ENCODE data around the gene CDH23. TPM values are rescaled to one million over a fixed set of nuclear protein-coding genes. Genes with fewer than 3 reads are reported as not detected.

CDH23 gene
- total RNA-seq, 1 experiment from 2014 or later = not detected

GRCh38 chr10:71462062-71462935 is 65.6 kb downstream of the CDH23 start:
- Histone ChIP-seq H3K27ac (ENCODE audit: low read length) (no peak overlapping the region), H3K27me3 (ENCODE audit: low read length) (peaks cover 36% of the 10 kb centered on the region), H3K9me2 (replicated peaks; ENCODE audit: low read length) (no peaks in the 10 kb centered on the region), H3K4me2 (ENCODE audit: low read length) (no peak overlapping the region), H3K4me1 (ENCODE audit: insufficient read depth, low read length) (no peaks in the 10 kb centered on the region), H3K9ac (ENCODE audit: low read length) (no peak overlapping the region), H3K9me3 (ENCODE audit: low read length) (no peaks in the 10 kb centered on the region), H3K4me3 (ENCODE audit: low read length) (no peak overlapping the region), H2AFZ (ENCODE audit: low read length) (no peak overlapping the region), H4K20me1 (ENCODE audit: low read length) (no peaks in the 10 kb centered on the region), H3K36me3 (ENCODE audit: low read depth, low read length) (no peaks in the 10 kb centered on the region), H3F3A (ENCODE audit: low read length, unreplicated experiment) (no peaks in the 10 kb centered on the region), H3K79me2 (ENCODE audit: low read length) (no peaks in the 10 kb centered on the region)
- ATAC-seq (no peak), DNase-seq (no peak)
- ChIA-PET POLR2A (ENCODE audit: unreplicated experiment) (no interaction called here), CTCF (no interaction called here)
- intact Hi-C loops (cut with micrococcal nuclease) = no loop called here
- no TSS peak for BruUV-seq (replicated peaks)
- TF ChIP-seq EZH2 (IDR thresholded peaks at IDR 0.05; ENCODE audit: low read length, unreplicated experiment) (no peak), EZH2phosphoT487 (IDR thresholded peaks at IDR 0.05; ENCODE audit: borderline replicate concordance, low read length) (no peak)
- TF ChIP-seq, protein P1, sequence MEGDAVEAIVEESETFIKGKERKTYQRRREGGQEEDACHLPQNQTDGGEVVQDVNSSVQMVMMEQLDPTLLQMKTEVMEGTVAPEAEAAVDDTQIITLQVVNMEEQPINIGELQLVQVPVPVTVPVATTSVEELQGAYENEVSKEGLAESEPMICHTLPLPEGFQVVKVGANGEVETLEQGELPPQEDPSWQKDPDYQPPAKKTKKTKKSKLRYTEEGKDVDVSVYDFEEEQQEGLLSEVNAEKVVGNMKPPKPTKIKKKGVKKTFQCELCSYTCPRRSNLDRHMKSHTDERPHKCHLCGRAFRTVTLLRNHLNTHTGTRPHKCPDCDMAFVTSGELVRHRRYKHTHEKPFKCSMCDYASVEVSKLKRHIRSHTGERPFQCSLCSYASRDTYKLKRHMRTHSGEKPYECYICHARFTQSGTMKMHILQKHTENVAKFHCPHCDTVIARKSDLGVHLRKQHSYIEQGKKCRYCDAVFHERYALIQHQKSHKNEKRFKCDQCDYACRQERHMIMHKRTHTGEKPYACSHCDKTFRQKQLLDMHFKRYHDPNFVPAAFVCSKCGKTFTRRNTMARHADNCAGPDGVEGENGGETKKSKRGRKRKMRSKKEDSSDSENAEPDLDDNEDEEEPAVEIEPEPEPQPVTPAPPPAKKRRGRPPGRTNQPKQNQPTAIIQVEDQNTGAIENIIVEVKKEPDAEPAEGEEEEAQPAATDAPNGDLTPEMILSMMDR (conservative IDR thresholded peaks at IDR 0.05; ENCODE audit: low read depth, low read length) = no peak

- Histone ChIP-seq H2AFZ (ENCODE audit: low read length) (no peak overlapping the region), H3K4me1 (ENCODE audit: insufficient read depth, low read length) (no peaks in the 10 kb centered on the region), H3K9me3 (ENCODE audit: low read length) (no peaks in the 10 kb centered on the region), H4K20me1 (ENCODE audit: low read length) (no peaks in the 10 kb centered on the region), H3K4me2 (ENCODE audit: low read length) (no peak overlapping the region), H3K36me3 (ENCODE audit: low read depth, low read length) (no peaks in the 10 kb centered on the region), H3K9me2 (replicated peaks; ENCODE audit: low read length) (no peaks in the 10 kb centered on the region), H3K79me2 (ENCODE audit: low read length) (no peaks in the 10 kb centered on the region), H3K27me3 (ENCODE audit: low read length) (peaks cover 28% of the 10 kb centered on the region), H3K9ac (ENCODE audit: low read length) (no peak overlapping the region), H3K4me3 (ENCODE audit: low read length) (no peak overlapping the region), H3F3A (ENCODE audit: low read length, unreplicated experiment) (no peaks in the 10 kb centered on the region), H3K27ac (ENCODE audit: low read length) (no peak overlapping the region)
- intact Hi-C loops (cut with micrococcal nuclease) = no loop called here
- BruUV-seq (replicated peaks) = no TSS peak
- ChIA-PET POLR2A (ENCODE audit: unreplicated experiment) (no interaction called here), CTCF (no interaction called here)
- TF ChIP-seq EZH2phosphoT487 (IDR thresholded peaks at IDR 0.05; ENCODE audit: borderline replicate concordance, low read length) (no peak), EZH2 (IDR thresholded peaks at IDR 0.05; ENCODE audit: low read length, unreplicated experiment) (no peak)
- TF ChIP-seq, protein P1 (conservative IDR thresholded peaks at IDR 0.05; ENCODE audit: low read depth, low read length) = no peak
- ATAC-seq (no peak), DNase-seq (no peak)
These were observed 66.4 kb downstream of the CDH23 start for GRCh38 chr10:71463111-71463510.

DNA sequence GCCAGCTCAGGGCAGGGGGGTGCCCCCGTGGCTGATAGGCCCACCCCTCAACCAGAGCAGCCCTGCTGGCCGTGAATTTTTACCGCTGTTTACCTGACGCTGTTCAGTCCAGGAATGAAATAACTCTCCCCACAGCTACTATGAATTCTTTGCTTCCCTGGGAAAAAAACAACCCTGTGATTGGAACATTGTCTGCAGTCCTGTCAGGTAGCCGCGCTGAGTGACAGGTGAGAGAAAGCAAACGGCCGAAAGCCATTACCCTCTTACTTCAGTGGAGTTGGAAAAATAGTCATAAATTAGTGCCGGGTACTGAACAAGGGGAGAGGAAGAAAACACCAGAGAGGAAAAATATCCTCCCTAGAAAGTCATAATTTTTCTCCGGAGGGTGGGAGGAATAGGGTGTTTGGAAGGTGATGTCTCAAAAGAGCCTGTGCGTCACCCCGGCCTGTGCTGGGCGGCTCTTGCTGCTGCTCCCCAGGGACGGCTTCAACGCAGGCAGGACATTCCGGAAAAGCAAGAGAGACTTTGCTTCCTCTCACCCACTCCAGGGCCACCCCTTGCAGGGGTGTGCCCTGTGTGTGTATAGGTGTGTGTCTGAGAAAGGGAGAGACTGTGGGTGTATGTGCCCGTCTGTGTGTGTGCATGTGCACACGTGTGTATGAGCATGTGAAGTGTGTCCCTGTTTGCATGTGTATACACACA is 69.0 kb downstream of the CDH23 start:
- Histone ChIP-seq H3K36me3 (ENCODE audit: low read depth, low read length) (no peaks in the 10 kb centered on the region), H3K4me3 (ENCODE audit: low read length) (no peak overlapping the region), H3F3A (ENCODE audit: low read length, unreplicated experiment) (no peaks in the 10 kb centered on the region), H2AFZ (ENCODE audit: low read length) (no peak overlapping the region), H3K9ac (ENCODE audit: low read length) (no peak overlapping the region), H3K9me3 (ENCODE audit: low read length) (no peaks in the 10 kb centered on the region), H3K27me3 (ENCODE audit: low read length) (peaks cover 14% of the 10 kb centered on the region), H3K9me2 (replicated peaks; ENCODE audit: low read length) (no peaks in the 10 kb centered on the region), H3K4me1 (ENCODE audit: insufficient read depth, low read length) (no peaks in the 10 kb centered on the region), H3K79me2 (ENCODE audit: low read length) (no peaks in the 10 kb centered on the region), H4K20me1 (ENCODE audit: low read length) (no peaks in the 10 kb centered on the region), H3K4me2 (ENCODE audit: low read length) (no peak overlapping the region), H3K27ac (ENCODE audit: low read length) (no peak overlapping the region)
- intact Hi-C loops (cut with micrococcal nuclease) = no loop called here
- DNase-seq = no peak
- ATAC-seq = no peak
- ChIA-PET POLR2A (ENCODE audit: unreplicated experiment) (no interaction called here), CTCF (no interaction called here)
- TF ChIP-seq EZH2 (IDR thresholded peaks at IDR 0.05; ENCODE audit: low read length, unreplicated experiment) (no peak), EZH2phosphoT487 (IDR thresholded peaks at IDR 0.05; ENCODE audit: borderline replicate concordance, low read length) (no peak)
- TF ChIP-seq, protein P1 (conservative IDR thresholded peaks at IDR 0.05; ENCODE audit: low read depth, low read length) = no peak
- BruUV-seq (replicated peaks) = no TSS peak
